Activated T-helper 2 cell treated with anti-CD3 and anti-CD28 coated beads, Interferon-gamma antibody, Interleukin-2, Interleukin-4, amounts not matched to agents 10 μg/mL and 5 μg/mL and 100 μg/mL, durations not matched to agents 14 hours and 24 hours and 36 hours (primary cell): ENCODE measurements around the gene MS4A10. TPM values are rescaled to one million over a fixed set of nuclear protein-coding genes. Genes with fewer than 3 reads are reported as not detected.
"Not testable (repeated sequence)": the region's sequence is repeated elsewhere in the genome, so short reads cannot be mapped to it uniquely, and the experiment has no call there.

ENCODE experiments used
- DNase-seq: peaks from one replicate; pipeline ENCODE4 v3.0.0; 2021; ENCODE audit warnings: low spot score
- H3K27ac Mint-ChIP-seq: one replicate; pipeline ENCODE4 v1.8.0; 2021; ENCODE audit warnings: mixed read lengths
- H3K27me3 Mint-ChIP-seq: one replicate; pipeline ENCODE4 v1.8.0; 2021; ENCODE audit warnings: low read depth, mixed read lengths
- H3K36me3 Mint-ChIP-seq: one replicate; pipeline ENCODE4 v1.8.0; 2021; ENCODE audit warnings: low read depth, mixed read lengths
- H3K4me1 Mint-ChIP-seq: one replicate; pipeline ENCODE4 v1.8.0; 2021; ENCODE audit warnings: low read depth, mixed read lengths
- H3K4me3 Mint-ChIP-seq: one replicate; pipeline ENCODE4 v1.8.0; 2021; ENCODE audit warnings: low read depth, mild to moderate bottlenecking, moderate library complexity, mixed read lengths
- H3K9me3 Mint-ChIP-seq: one replicate; pipeline ENCODE4 v1.8.0; 2021; ENCODE audit warnings: mixed read lengths
- intact Hi-C: fragments of 100-400 bp; cut with micrococcal nuclease; formaldehyde crosslinking; loops from one replicate; pipeline ENCODE4 v1.15.1; 2023
- total RNA-seq: library from RNA; stranded (reverse); gene quantifications from 2 replicates; pipeline ENCODE4 v1.2.3, GENCODE V29; 2022

The MS4A10 gene
- total RNA-seq, 1 donor from 2014 or later = not detected

GRCh38 chr11:60801194-60801593 lies 16.1 kb downstream of the MS4A10 start:
- DNase-seq = no peak
- peaks cover 2% of the 10 kb centered on the region for H3K4me1 Mint-ChIP-seq
- H3K27ac Mint-ChIP-seq = no peak overlapping the region
- H3K4me3 Mint-ChIP-seq = no peak overlapping the region
- no peaks in the 10 kb centered on the region for H3K9me3 Mint-ChIP-seq
- H3K36me3 Mint-ChIP-seq = no peaks in the 10 kb centered on the region
- peaks cover 12% of the 10 kb centered on the region for H3K27me3 Mint-ChIP-seq
- intact Hi-C loops = no loop called here

GRCh38 chr11:60803273-60803936 lies 18.3 kb downstream of the MS4A10 start:
- Mint-ChIP-seq H3K4me3 (no peak overlapping the region), H3K27ac (no peak overlapping the region), H3K36me3 (no peaks in the 10 kb centered on the region), H3K27me3 (peaks cover 10% of the 10 kb centered on the region), H3K4me1 (peaks cover 2% of the 10 kb centered on the region), H3K9me3 (no peaks in the 10 kb centered on the region)
- DNase-seq = no peak
- intact Hi-C loops = no loop called here

- DNase-seq = no peak
- Mint-ChIP-seq H3K27ac (no peak overlapping the region), H3K36me3 (no peaks in the 10 kb centered on the region), H3K4me3 (no peak overlapping the region), H3K9me3 (no peaks in the 10 kb centered on the region), H3K27me3 (peaks cover 6% of the 10 kb centered on the region), H3K4me1 (peaks cover 2% of the 10 kb centered on the region)
- intact Hi-C loops = no loop called here
Measured at GRCh38 chr11:60809249-60809648, 24.1 kb downstream of the MS4A10 start.

GRCh38 chr11:60809691-60810090 lies 24.6 kb downstream of the MS4A10 start:
- Mint-ChIP-seq H3K4me1 (peaks cover 2% of the 10 kb centered on the region), H3K4me3 (no peak overlapping the region), H3K9me3 (no peaks in the 10 kb centered on the region), H3K27ac (no peak overlapping the region), H3K36me3 (no peaks in the 10 kb centered on the region), H3K27me3 (peaks cover 6% of the 10 kb centered on the region)
- intact Hi-C loops = no loop called here
- DNase-seq = no peak

- Mint-ChIP-seq H3K4me3 (no peak overlapping the region), H3K27me3 (peaks cover 6% of the 10 kb centered on the region), H3K36me3 (no peaks in the 10 kb centered on the region), H3K9me3 (no peaks in the 10 kb centered on the region), H3K4me1 (peaks cover 2% of the 10 kb centered on the region), H3K27ac (no peak overlapping the region)
- DNase-seq = no peak
- intact Hi-C loops = no loop called here
Measured at GRCh38 chr11:60810151-60810550, 25.0 kb downstream of the MS4A10 start.

GRCh38 chr11:60810569-60810968 lies 25.4 kb downstream of the MS4A10 start:
- no peak for DNase-seq
- H3K4me3 Mint-ChIP-seq = no peak overlapping the region
- H3K36me3 Mint-ChIP-seq = no peaks in the 10 kb centered on the region
- H3K9me3 Mint-ChIP-seq = no peaks in the 10 kb centered on the region
- peaks cover 2% of the 10 kb centered on the region for H3K4me1 Mint-ChIP-seq
- no peak overlapping the region for H3K27ac Mint-ChIP-seq
- H3K27me3 Mint-ChIP-seq = peaks cover 6% of the 10 kb centered on the region
- intact Hi-C loops = no loop called here

GRCh38 chr11:60813324-60813723 lies 28.2 kb downstream of the MS4A10 start:
- intact Hi-C loops = no loop called here
- Mint-ChIP-seq H3K4me3 (no peak overlapping the region), H3K27ac (no peak overlapping the region), H3K27me3 (peaks cover 6% of the 10 kb centered on the region), H3K4me1 (no peaks in the 10 kb centered on the region), H3K9me3 (peaks cover 14% of the 10 kb centered on the region), H3K36me3 (no peaks in the 10 kb centered on the region)
- DNase-seq = no peak

GRCh38 chr11:60814112-60814511 lies 29.0 kb downstream of the MS4A10 start:
- Mint-ChIP-seq H3K4me1 (no peaks in the 10 kb centered on the region), H3K36me3 (no peaks in the 10 kb centered on the region), H3K27ac (no peak overlapping the region), H3K9me3 (peaks cover 14% of the 10 kb centered on the region), H3K4me3 (no peak overlapping the region), H3K27me3 (peaks cover 8% of the 10 kb centered on the region)
- intact Hi-C loops = no loop called here
- no peak for DNase-seq

- Mint-ChIP-seq H3K9me3 (peaks cover 14% of the 10 kb centered on the region), H3K4me3 (no peak overlapping the region), H3K4me1 (no peaks in the 10 kb centered on the region), H3K27me3 (peaks cover 9% of the 10 kb centered on the region), H3K27ac (no peak overlapping the region), H3K36me3 (no peaks in the 10 kb centered on the region)
- intact Hi-C loops = no loop called here
- no peak for DNase-seq
Measured at GRCh38 chr11:60816590-60817157, 31.5 kb downstream of the MS4A10 start.

- DNase-seq = no peak
- H3K4me1 Mint-ChIP-seq = no peaks in the 10 kb centered on the region
Measured at GRCh38 chr11:60818057-60818456, 32.9 kb downstream of the MS4A10 start.

GRCh38 chr11:60821827-60822599 lies 36.9 kb downstream of the MS4A10 start:
- DNase-seq = no peak
- Mint-ChIP-seq H3K4me3 (no peak overlapping the region), H3K9me3 (peaks cover 7% of the 10 kb centered on the region), H3K27me3 (peaks cover 12% of the 10 kb centered on the region), H3K4me1 (no peaks in the 10 kb centered on the region), H3K36me3 (no peaks in the 10 kb centered on the region), H3K27ac (no peak overlapping the region)
- intact Hi-C loops = no loop called here

More at GRCh38 chr11:60818057-60818456, 32.9 kb downstream of the MS4A10 start:
- intact Hi-C loops = no loop called here
- Mint-ChIP-seq H3K27ac (no peak overlapping the region), H3K9me3 (peaks cover 14% of the 10 kb centered on the region), H3K4me3 (no peak overlapping the region), H3K27me3 (peaks cover 9% of the 10 kb centered on the region), H3K36me3 (no peaks in the 10 kb centered on the region)

GRCh38 chr11:60823745-60824306 lies 38.7 kb downstream of the MS4A10 start:
- intact Hi-C loops, H3K27ac Mint-ChIP-seq, DNase-seq, H3K36me3 Mint-ChIP-seq, H3K4me1 Mint-ChIP-seq, H3K4me3 Mint-ChIP-seq, H3K9me3 Mint-ChIP-seq: not testable (repeated sequence)
- H3K27me3 Mint-ChIP-seq = peaks cover 18% of the 10 kb centered on the region

GRCh38 chr11:60825118-60825517 lies 40.0 kb downstream of the MS4A10 start:
- no peak overlapping the region for H3K27ac Mint-ChIP-seq
- H3K27me3 Mint-ChIP-seq = peaks cover 18% of the 10 kb centered on the region
- H3K36me3 Mint-ChIP-seq = no peaks in the 10 kb centered on the region
- H3K4me3 Mint-ChIP-seq = no peak overlapping the region
- no peak for DNase-seq
- no peaks in the 10 kb centered on the region for H3K9me3 Mint-ChIP-seq
- intact Hi-C loops = no loop called here
- H3K4me1 Mint-ChIP-seq = no peaks in the 10 kb centered on the region
